Activated CD4-positive, CD25-positive, alpha-beta regulatory T cell treated with anti-CD3 and anti-CD28 coated beads, Interleukin-2, amount 50 U/mL, for 72 hours (primary cell): Measurements from ENCODE around the gene GNL1.

Source experiments
- DNase-seq: peaks from one replicate; pipeline ENCODE4 v3.0.0; 2021

The GNL1 gene

GRCh38 chr6:30570263-30570662 is 14.0 kb upstream of the GNL1 start:
- DNase-seq, result no peak

- DNase-seq, result no peak
Observed at GRCh38 chr6:30568245-30568644, 12.0 kb upstream of the GNL1 start.

- DNase-seq, result no peak
Observed at GRCh38 chr6:30565772-30566171, 9.5 kb upstream of the GNL1 start.

GRCh38 chr6:30564114-30564513 is 7.8 kb upstream of the GNL1 start:
- DNase-seq, result no peak

GRCh38 chr6:30562470-30563425 is 6.5 kb upstream of the GNL1 start:
- DNase-seq, result no peak

- DNase-seq, result no peak
Observed at GRCh38 chr6:30560930-30561329, 4.6 kb upstream of the GNL1 start.

GRCh38 chr6:30557683-30557981 is 1.3 kb upstream of the GNL1 start:
- DNase-seq, result no peak

- DNase-seq, result peak; percentile 80
Observed at GRCh38 chr6:30556906-30557682, 805 bp upstream of the GNL1 start, which contains the start of gene PRR3. Gene PRR3 (plus strand): TSS chr6:30557295. CDS start chr6:30557345, 50 bp downstream.

GRCh38 chr6:30555816-30556065 is 548 bp downstream of the GNL1 start:
- DNase-seq, result no peak

- DNase-seq, result no peak
Observed at GRCh38 chr6:30554962-30555815, 1.1 kb downstream of the GNL1 start.

GRCh38 chr6:30554404-30554803 is 1.9 kb downstream of the GNL1 start:
- DNase-seq, result no peak

- DNase-seq, result no peak
Observed at GRCh38 chr6:30548375-30548774, 7.9 kb downstream of the GNL1 start.

GRCh38 chr6:30547454-30547853 is 8.8 kb downstream of the GNL1 start:
- DNase-seq, result no peak

GRCh38 chr6:30544666-30545272 is 11.5 kb downstream of the GNL1 start:
- DNase-seq, result no peak

- DNase-seq, result no peak
Observed at GRCh38 chr6:30543821-30544220, 12.5 kb downstream of the GNL1 start.

- no peak for DNase-seq
Observed at GRCh38 chr6:30542915-30543314, 13.4 kb downstream of the GNL1 start.

GRCh38 chr6:30542404-30542725 is 13.9 kb downstream of the GNL1 start:
- DNase-seq, result no peak

GRCh38 chr6:30541515-30542403 is 14.5 kb downstream of the GNL1 start:
- peak; percentile 80 for DNase-seq

- no peak for DNase-seq
Observed at GRCh38 chr6:30537931-30538330, 18.4 kb downstream of the GNL1 start.

GRCh38 chr6:30533460-30534294 is 22.6 kb downstream of the GNL1 start:
- DNase-seq, result no peak

GRCh38 chr6:30530014-30530413 is 26.3 kb downstream of the GNL1 start:
- no peak for DNase-seq
